ENCODE measurements around the gene HSP90B1. TPM values are rescaled to one million over a fixed set of nuclear protein-coding genes. Genes with fewer than 3 reads are reported as not detected.
A peak's percentile ranks its signal among the peaks of the same experiment; 100 is the strongest.

The HSP90B1 gene
- total and polyA plus RNA-seq, 9 of the 15 experiments (the other 6 are each of a cell fraction or from before 2014, with no cell fraction given): 196 to 719 (median 557) TPM

DNA sequence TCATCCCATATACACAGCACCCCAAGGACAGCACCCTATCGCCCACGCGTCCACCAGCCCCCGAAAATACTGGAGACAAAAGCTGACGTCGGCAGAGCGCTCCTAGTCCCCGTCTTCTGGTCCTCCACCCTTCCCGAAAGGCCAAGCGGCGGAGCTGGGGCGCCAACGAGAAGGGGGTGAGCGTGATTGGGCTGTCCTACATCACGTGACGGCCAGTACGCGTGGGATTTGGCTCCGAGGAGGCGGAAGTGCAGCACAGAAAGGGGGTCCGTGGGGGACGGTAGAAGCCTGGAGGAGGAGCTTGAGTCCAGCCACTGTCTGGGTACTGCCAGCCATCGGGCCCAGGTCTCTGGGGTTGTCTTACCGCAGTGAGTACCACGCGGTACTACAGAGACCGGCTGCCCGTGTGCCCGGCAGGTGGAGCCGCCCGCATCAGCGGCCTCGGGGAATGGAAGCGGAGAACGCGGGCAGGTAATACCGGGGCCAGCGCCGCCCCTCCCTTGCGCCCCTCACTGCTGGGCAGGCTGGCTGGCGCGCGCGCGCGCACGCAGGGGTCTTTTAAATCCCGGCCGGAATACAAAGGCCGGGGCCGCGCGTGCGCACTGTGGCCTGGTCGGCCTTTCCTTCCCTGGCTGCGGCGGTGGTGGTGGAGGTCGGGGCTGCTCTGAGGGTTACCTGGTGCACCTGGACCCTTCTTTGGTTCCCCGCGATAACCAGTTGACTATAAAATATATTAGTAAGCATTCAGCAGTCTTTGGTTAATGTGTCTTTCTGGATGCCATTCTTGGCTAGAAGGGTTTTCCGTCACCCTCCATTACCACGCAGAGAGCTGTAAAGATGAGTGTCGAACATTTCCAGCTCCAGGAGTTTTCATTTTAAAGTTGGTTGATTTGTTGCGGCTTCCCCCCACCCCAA, 35.6 kb downstream of the HSP90B1 start, which contains the start of gene TDG (continued):
- TF ChIP-seq ZNF407 (IDR thresholded peaks at IDR 0.05; ENCODE audit: low read depth): no peak
- TF ChIP-seq SRSF7 (optimal IDR thresholded peaks at IDR 0.05; ENCODE audit: low read depth, low read length): no peak
- TF ChIP-seq, protein P1, sequence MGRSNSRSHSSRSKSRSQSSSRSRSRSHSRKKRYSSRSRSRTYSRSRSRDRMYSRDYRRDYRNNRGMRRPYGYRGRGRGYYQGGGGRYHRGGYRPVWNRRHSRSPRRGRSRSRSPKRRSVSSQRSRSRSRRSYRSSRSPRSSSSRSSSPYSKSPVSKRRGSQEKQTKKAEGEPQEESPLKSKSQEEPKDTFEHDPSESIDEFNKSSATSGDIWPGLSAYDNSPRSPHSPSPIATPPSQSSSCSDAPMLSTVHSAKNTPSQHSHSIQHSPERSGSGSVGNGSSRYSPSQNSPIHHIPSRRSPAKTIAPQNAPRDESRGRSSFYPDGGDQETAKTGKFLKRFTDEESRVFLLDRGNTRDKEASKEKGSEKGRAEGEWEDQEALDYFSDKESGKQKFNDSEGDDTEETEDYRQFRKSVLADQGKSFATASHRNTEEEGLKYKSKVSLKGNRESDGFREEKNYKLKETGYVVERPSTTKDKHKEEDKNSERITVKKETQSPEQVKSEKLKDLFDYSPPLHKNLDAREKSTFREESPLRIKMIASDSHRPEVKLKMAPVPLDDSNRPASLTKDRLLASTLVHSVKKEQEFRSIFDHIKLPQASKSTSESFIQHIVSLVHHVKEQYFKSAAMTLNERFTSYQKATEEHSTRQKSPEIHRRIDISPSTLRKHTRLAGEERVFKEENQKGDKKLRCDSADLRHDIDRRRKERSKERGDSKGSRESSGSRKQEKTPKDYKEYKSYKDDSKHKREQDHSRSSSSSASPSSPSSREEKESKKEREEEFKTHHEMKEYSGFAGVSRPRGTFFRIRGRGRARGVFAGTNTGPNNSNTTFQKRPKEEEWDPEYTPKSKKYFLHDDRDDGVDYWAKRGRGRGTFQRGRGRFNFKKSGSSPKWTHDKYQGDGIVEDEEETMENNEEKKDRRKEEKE (IDR thresholded peaks at IDR 0.05; ENCODE audit: borderline replicate concordance in 1 of 2, control insufficient read depth in 1 of 2, low read depth in 2 of 2, low read length in 1 of 2): no peak
- TF ChIP-seq PHB (CRISPR knock-in tag; IDR thresholded peaks at IDR 0.05): peak; percentile 36; the same call in 1 of the 2 replicates
- no peak for TF ChIP-seq ZNF785 (CRISPR knock-in tag; IDR thresholded peaks at IDR 0.05)
- no peak for TF ChIP-seq XRCC3 (IDR thresholded peaks at IDR 0.05)
- no peak for TF ChIP-seq ARHGAP35 (IDR thresholded peaks at IDR 0.05; ENCODE audit: partially characterized antibody)
- peak; percentile 82 for TF ChIP-seq POLR2AphosphoS5 (IDR thresholded peaks at IDR 0.05; ENCODE audit: control insufficient read depth, insufficient read depth, low read depth, low read length)
- TF ChIP-seq JUND (IDR thresholded peaks at IDR 0.05; ENCODE audit: borderline replicate concordance, low read depth, low read length): 0 out of 2 replicates have a peak, but pooled peaks have one; percentile 56
- TF ChIP-seq JUND (tag; IDR thresholded peaks at IDR 0.05; ENCODE audit: borderline replicate concordance, low read depth, low read length): no peak
- no peak for TF ChIP-seq NR1H2 (CRISPR knock-in tag; IDR thresholded peaks at IDR 0.05)
- TF ChIP-seq TAL1 (IDR thresholded peaks at IDR 0.05): 0 out of 2 replicates have a peak, but pooled peaks have one; percentile 2
- TF ChIP-seq MECOM (CRISPR knock-in tag; IDR thresholded peaks at IDR 0.05): no peak
- TF ChIP-seq MEF2D (tag; conservative IDR thresholded peaks at IDR 0.05; ENCODE audit: low read depth): peak; percentile 21; the same call in 1 of the 2 replicates
- peak; percentile 53 for TF ChIP-seq MAFK (IDR thresholded peaks at IDR 0.05; ENCODE audit: low read length)
- no peak for TF ChIP-seq CBX2 (IDR thresholded peaks at IDR 0.05; ENCODE audit: insufficient read depth, low read length, poor library complexity, severe bottlenecking)

All from K562 (cell line).